GM12864 (cell line): ENCODE results near the gene UTF1.
"Not testable (repeated sequence)": the region's sequence is repeated elsewhere in the genome, so short reads cannot be mapped to it uniquely, and the experiment has no call there.

Source experiments
- DNase-seq: peaks from one replicate; pipeline ENCODE4 v3.0.0-alpha.2; 2011; ENCODE audit warnings: low read depth
- H3K4me3 ChIP-seq: 2 replicates; pipeline ENCODE4 v1.5.1; 2011; ENCODE audit warnings: mild to moderate bottlenecking, low read depth, low read length, control low read depth
- CTCF ChIP-seq: IDR thresholded peaks from 2 replicates; pipeline ENCODE4 v1.5.1; 2011; ENCODE audit warnings: low read depth, mild to moderate bottlenecking, moderate library complexity, low read length, control low read depth, inconsistent platforms; ENCODE audit errors: missing control alignments

The UTF1 gene

GRCh38 chr10:133221331-133221730, 8.7 kb upstream of the UTF1 start:
- no peak for TF ChIP-seq CTCF
- H3K4me3 ChIP-seq, result no peak overlapping the region
- no peak for DNase-seq

GRCh38 chr10:133221756-133222155, 8.3 kb upstream of the UTF1 start:
- H3K4me3 ChIP-seq, DNase-seq: not testable (repeated sequence)

GRCh38 chr10:133224076-133224475, 5.9 kb upstream of the UTF1 start:
- no peak for TF ChIP-seq CTCF
- no peak overlapping the region for H3K4me3 ChIP-seq
- no peak for DNase-seq

- H3K4me3 ChIP-seq, result no peak overlapping the region
- no peak for TF ChIP-seq CTCF
- no peak for DNase-seq
Observed at GRCh38 chr10:133224756-133225372, 5.2 kb upstream of the UTF1 start.

- no peak overlapping the region for H3K4me3 ChIP-seq
- TF ChIP-seq CTCF, result no peak
- no peak for DNase-seq
Observed at GRCh38 chr10:133225707-133226191, 4.3 kb upstream of the UTF1 start.

- TF ChIP-seq CTCF, result peak; percentile 22
- no peak for DNase-seq
- no peak overlapping the region for H3K4me3 ChIP-seq
Observed at GRCh38 chr10:133226251-133226808, 3.7 kb upstream of the UTF1 start.

GRCh38 chr10:133227256-133227655, 2.8 kb upstream of the UTF1 start:
- H3K4me3 ChIP-seq, result no peak overlapping the region
- TF ChIP-seq CTCF, result no peak
- DNase-seq, result no peak
